ENCODE results near the gene PRKCE. TPM values are rescaled to one million over a fixed set of nuclear protein-coding genes. Genes with fewer than 3 reads are reported as not detected.

PRKCE gene
- total and polyA plus RNA-seq, 2 of the 8 experiments (the other 6 are each of a cell fraction or from before 2014, with no cell fraction given) = 0.54 to 2.1 TPM

DNA sequence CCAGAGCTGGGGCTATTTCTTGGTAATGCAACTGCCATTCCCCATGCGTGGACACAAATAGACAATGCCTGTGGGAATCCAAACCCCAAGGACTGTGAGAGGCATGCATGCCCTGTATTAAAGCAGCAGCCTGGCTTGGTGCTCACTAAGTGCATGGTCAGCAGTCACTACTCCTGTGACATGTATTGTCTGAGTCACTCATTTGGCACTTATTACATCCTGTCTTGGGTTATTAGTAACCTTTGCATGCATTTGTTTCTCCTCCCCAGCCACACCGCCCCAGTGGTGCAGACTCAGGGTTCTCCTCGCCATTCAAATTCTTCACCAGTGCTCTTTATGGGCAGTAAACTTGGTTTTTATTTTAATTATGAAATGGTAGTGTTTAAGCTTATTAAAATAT lies 30.2 kb downstream of the PRKCE start:
- DNase-seq (ENCODE audit: low read depth in 1 of 2, low spot score in 2 of 2) (no peak), FAIRE-seq (no peak)
- Histone ChIP-seq H2BK20ac (ENCODE audit: low read length) (no peak overlapping the region), H3K4ac (replicated peaks; ENCODE audit: insufficient read length, low read depth, low read length) (no peak overlapping the region), H2BK5ac (ENCODE audit: low read depth, low read length) (no peak overlapping the region), H3K4me3 (ENCODE audit: extremely low read depth in 1 of 4, insufficient read depth in 2 of 4, low read depth in 3 of 4, low read length in 4 of 4) (no peak overlapping the region), H3K27me3 (replicated peaks in 1 of 4; ENCODE audit: control insufficient read depth in 3 of 4, extremely low read depth in 1 of 4, insufficient read depth in 3 of 4, low read length in 3 of 4) (no peaks in the 10 kb centered on the region), H3K18ac (ENCODE audit: extremely low read depth, low read length) (no peak overlapping the region), H3K27ac (ENCODE audit: low read depth, low read length) (no peak overlapping the region), H4K20me1 (replicated peaks in 1 of 2; ENCODE audit: control insufficient read depth in 1 of 2, insufficient read depth in 2 of 2, low read length in 2 of 2) (no peaks in the 10 kb centered on the region), H2BK15ac (ENCODE audit: low read length) (no peak overlapping the region), H3K36me3 (ENCODE audit: control insufficient read depth in 2 of 4, insufficient read depth in 4 of 4, low read length in 3 of 4) (no peaks in the 10 kb centered on the region), H3K9me3 (ENCODE audit: insufficient read depth in 2 of 2, low read depth in 1 of 2, low read length in 1 of 2) (no peaks in the 10 kb centered on the region), H4K8ac (ENCODE audit: extremely low read depth, insufficient read depth, low read length) (no peak overlapping the region), H3K23ac (ENCODE audit: insufficient read length) (no peak overlapping the region), H3K14ac (ENCODE audit: insufficient read length) (no peak overlapping the region), H3K4me1 (replicated peaks in 1 of 4; ENCODE audit: control insufficient read depth in 3 of 4, insufficient read depth in 4 of 4, low read length in 3 of 4) (no peaks in the 10 kb centered on the region), H2BK120ac (replicated peaks; ENCODE audit: low read depth, low read length) (no peak overlapping the region), H4K91ac (replicated peaks; ENCODE audit: insufficient read length, low read length) (no peak overlapping the region), H3K23me2 (ENCODE audit: low read depth, low read length) (no peaks in the 10 kb centered on the region), H2AFZ (ENCODE audit: low read length) (no peak overlapping the region), H3K4me2 (ENCODE audit: insufficient read depth in 1 of 2, low read depth in 2 of 2, low read length in 2 of 2) (no peak overlapping the region), H3K56ac (replicated peaks; ENCODE audit: insufficient read length, low read depth, low read length) (no peak overlapping the region), H3K79me2 (ENCODE audit: control insufficient read depth in 1 of 2, insufficient read depth in 2 of 2, low read length in 2 of 2) (no peaks in the 10 kb centered on the region), H4K5ac (ENCODE audit: insufficient read length, low read depth, low read length) (no peak overlapping the region), H2BK12ac (ENCODE audit: low read depth, low read length) (no peak overlapping the region), H3K9ac (replicated peaks in 1 of 4; ENCODE audit: extremely low read depth in 1 of 4, low read depth in 3 of 4, low read length in 3 of 4) (no peak overlapping the region), H2AK5ac (ENCODE audit: low read depth, low read length) (no peak overlapping the region), H3K79me1 (ENCODE audit: low read depth, low read length) (no peaks in the 10 kb centered on the region)
- ChIA-PET POLR2A (ENCODE audit: partially characterized antibody) (no interaction called here), CTCF (ENCODE audit: partially characterized antibody) (no interaction called here)
- TF ChIP-seq CBX5 (IDR thresholded peaks at IDR 0.05; ENCODE audit: low read depth, low read length) (no peak), KDM5A (IDR thresholded peaks at IDR 0.05; ENCODE audit: low read length) (no peak), MAFK (IDR thresholded peaks at IDR 0.05; ENCODE audit: low read depth, low read length) (no peak), ATF3 (IDR thresholded peaks at IDR 0.05; ENCODE audit: insufficient read depth, low read depth, low read length) (no peak), FOSL1 (IDR thresholded peaks at IDR 0.05; ENCODE audit: insufficient read depth, low read depth, low read length) (no peak), TAF7 (optimal IDR thresholded peaks at IDR 0.05; ENCODE audit: borderline replicate concordance, low read depth, low read length) (no peak), CTCF (IDR thresholded peaks at IDR 0.05; ENCODE audit: control extremely low read depth in 1 of 3, insufficient read depth in 1 of 3, low read depth in 1 of 3, low read length in 3 of 3) (no peak), JUND (IDR thresholded peaks at IDR 0.05; ENCODE audit: low read length) (no peak), CBX8 (IDR thresholded peaks at IDR 0.05; ENCODE audit: borderline replicate concordance, low read depth, low read length) (no peak), CTBP2 (IDR thresholded peaks at IDR 0.05; ENCODE audit: borderline replicate concordance, insufficient read depth, insufficient read length, low read length) (no peak)
- TF ChIP-seq, protein P1, sequence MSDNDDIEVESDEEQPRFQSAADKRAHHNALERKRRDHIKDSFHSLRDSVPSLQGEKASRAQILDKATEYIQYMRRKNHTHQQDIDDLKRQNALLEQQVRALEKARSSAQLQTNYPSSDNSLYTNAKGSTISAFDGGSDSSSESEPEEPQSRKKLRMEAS (IDR thresholded peaks at IDR 0.05) = no peak
- 87% methylated on average over 3 of the region's 3 CpGs; no CpG with 5 or more reads in 1 of the 2 experiments for WGBS, 2 experiments (ENCODE audit: extremely low coverage in 1 of 2, insufficient coverage in 1 of 2, insufficient read length in 1 of 2, insufficient replicate concordance in 2 of 2, low coverage in 1 of 2, low lambda C conversion rate in 2 of 2, missing lambda C conversion rate in 1 of 2)
